ENCODE data around the gene GLRB.

GLRB gene

DNA sequence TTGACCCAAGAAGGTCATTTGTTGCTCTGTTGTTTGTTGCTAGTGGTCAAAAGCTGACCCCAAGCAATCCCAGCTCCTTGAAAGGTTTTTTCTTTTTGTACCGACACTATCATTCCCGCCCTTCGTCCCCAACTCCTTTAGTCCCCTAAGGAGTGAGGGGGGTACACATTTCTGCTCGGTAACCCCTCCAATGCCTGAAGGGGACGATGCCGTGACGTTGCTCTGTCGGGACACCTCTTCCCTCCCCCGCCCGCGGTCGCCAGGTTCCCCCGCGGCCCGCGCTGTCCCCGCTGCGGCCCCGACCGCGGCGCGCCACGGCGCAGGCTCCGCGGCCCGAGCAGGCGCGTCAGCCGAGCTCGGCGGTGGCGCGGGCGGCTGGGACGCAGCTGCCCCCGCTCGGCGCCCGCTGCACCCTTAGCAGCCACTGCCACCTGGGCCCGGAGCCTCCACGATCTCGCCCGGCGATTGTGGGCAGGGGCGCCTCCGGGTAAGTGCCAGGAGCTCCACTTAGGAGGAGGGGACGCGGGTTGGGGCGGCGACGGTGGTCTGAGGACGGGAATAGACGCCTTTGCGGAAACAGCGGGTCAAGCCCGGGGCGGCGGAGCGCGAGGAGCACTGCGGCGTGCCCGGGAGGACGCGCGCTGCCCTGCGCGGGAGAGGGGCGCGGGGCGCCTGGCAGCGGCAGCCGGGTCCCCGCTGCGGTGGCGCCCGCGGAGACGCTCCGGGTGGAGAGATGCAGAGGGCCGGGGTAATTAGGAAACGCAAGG lies at the start of gene GLRB:
TSS of gene GLRB (plus strand) at position 340 of the 767 bp plus-strand sequence. CDS start 1,875 bp downstream, outside the sequence.
- peak within 1 kb of the TSS; percentile 89 for H3K4me3 ChIP-seq (ENCODE audit: low read length)

DNA sequence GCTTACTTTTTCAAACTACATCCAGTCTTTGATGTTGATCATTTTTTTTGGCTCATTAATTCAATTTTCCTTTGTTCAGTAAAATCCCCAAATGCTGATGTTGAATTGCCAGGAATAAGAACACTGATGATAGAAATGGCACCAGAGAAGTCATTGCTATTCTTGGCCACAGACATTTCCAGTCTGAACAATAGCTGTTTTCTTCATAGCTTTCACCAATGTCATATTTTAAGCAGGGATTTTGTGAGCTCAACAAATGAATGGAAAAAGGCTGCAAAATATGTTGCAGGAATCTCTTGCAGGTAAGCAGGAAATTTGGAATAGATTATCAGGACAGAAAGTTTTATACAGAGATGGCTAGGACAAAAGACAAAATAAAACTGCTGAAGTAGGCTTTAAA lies 40.5 kb upstream of the GLRB start:
- TF ChIP-seq, protein P1, sequence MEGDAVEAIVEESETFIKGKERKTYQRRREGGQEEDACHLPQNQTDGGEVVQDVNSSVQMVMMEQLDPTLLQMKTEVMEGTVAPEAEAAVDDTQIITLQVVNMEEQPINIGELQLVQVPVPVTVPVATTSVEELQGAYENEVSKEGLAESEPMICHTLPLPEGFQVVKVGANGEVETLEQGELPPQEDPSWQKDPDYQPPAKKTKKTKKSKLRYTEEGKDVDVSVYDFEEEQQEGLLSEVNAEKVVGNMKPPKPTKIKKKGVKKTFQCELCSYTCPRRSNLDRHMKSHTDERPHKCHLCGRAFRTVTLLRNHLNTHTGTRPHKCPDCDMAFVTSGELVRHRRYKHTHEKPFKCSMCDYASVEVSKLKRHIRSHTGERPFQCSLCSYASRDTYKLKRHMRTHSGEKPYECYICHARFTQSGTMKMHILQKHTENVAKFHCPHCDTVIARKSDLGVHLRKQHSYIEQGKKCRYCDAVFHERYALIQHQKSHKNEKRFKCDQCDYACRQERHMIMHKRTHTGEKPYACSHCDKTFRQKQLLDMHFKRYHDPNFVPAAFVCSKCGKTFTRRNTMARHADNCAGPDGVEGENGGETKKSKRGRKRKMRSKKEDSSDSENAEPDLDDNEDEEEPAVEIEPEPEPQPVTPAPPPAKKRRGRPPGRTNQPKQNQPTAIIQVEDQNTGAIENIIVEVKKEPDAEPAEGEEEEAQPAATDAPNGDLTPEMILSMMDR (conservative IDR thresholded peaks at IDR 0.05; ENCODE audit: low read depth, low read length), result no peak
- H3K4me3 ChIP-seq (ENCODE audit: low read length), result no peak overlapping the region
- DNase-seq (ENCODE audit: low read depth), result no peak

More for the DNA sequence above, at the start of gene GLRB:
- DNase-seq (ENCODE audit: low read depth), result no peak
- TF ChIP-seq, protein P1 (conservative IDR thresholded peaks at IDR 0.05; ENCODE audit: low read depth, low read length), result no peak

DNA sequence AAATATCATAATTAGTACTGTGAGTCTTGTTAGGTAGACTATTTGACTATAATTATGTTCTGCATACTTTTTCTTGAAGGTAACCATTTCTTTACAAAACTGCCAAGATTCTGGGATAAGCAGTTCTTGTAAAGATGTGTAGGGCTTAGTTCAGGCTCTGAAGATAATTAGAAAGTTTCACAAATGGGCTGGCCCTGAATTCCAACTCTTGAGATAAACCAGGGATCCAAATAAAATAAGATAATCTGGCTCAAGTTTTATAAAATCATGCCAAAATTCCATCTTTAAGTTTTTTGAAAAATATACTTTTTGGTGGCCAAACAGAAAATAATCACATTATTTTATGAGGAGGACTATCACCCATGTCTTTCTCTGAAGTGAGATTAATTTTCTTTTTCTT lies 35.5 kb upstream of the GLRB start:
- TF ChIP-seq, protein P1 (conservative IDR thresholded peaks at IDR 0.05; ENCODE audit: low read depth, low read length), result no peak
- DNase-seq (ENCODE audit: low read depth), result no peak
- no peak overlapping the region for H3K4me3 ChIP-seq (ENCODE audit: low read length)

DNA sequence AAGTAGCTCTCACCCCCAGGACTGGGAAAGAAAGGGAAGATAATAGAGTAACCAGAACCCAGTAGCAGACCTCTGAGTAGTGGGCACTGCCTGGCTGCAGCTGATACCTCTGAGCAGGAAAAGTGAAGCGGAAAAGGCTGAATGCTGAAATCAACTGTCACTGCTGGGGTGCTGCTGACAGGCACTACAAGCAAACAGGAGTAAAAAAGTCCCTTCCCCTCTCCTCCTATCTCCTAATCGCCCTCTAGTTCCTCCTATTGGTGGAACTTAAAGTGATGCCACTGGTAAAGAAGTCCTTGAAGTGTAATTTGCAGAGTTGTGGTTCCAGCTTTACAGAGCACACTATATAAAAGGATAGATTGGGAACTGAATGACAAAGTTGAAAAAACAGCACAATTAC lies 32.8 kb upstream of the GLRB start:
- H3K4me3 ChIP-seq (ENCODE audit: low read length), result no peak overlapping the region
- no peak for DNase-seq (ENCODE audit: low read depth)
- TF ChIP-seq, protein P1 (conservative IDR thresholded peaks at IDR 0.05; ENCODE audit: low read depth, low read length), result peak; percentile 37

DNA sequence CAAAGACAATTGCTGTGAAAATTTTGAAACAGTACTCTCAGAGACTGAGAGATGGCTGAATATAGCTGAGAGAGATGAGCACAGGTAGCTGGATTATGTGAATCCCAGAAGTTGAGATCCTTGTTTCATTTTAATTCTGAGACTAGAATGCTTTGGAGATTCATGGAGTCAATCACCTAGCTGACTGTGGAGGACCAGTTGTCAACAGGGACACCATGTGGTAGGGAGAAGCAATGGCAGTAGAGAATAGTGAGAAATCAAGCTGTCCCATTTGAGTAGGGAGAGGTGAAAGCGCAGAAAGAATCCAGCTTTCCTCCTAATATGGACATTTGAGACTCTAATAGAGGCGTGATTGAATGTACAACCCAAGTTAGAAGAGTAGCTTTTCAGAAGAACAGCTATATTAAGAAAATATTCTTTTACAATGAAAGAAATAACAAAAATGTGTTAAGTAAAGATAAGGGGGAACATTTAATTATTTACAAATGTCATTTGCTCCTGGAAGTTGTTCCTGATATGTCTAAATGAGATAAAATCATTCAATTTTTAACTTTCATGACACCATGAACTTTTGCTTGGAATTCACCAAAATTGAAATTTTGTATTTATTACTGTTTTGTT lies 30.3 kb upstream of the GLRB start:
- DNase-seq (ENCODE audit: low read depth), result no peak
- H3K4me3 ChIP-seq (ENCODE audit: low read length), result no peak overlapping the region
- TF ChIP-seq, protein P1 (conservative IDR thresholded peaks at IDR 0.05; ENCODE audit: low read depth, low read length), result peak; percentile 96

DNA sequence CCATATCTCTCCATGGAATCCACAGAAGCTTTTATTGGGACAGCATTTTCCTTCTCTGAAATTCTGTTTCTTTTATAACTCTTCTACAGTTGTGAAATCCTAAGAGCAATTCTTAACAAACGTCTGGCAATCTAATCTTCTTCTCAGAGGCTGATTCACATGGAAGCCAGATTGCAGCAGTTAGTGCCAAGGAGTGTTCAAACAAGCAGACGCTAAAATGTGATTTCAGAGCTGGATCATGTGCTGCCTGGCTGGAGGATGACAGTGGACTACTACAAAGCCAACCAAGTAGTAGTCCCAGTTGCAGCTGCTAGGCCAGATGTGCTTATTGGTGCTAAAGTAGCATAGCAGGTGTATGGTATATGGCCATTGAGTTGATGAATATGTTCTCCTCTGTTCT lies 27.7 kb upstream of the GLRB start:
- TF ChIP-seq, protein P1 (conservative IDR thresholded peaks at IDR 0.05; ENCODE audit: low read depth, low read length), result no peak
- no peak overlapping the region for H3K4me3 ChIP-seq (ENCODE audit: low read length)
- peak; percentile 41 for DNase-seq (ENCODE audit: low read depth)

DNA sequence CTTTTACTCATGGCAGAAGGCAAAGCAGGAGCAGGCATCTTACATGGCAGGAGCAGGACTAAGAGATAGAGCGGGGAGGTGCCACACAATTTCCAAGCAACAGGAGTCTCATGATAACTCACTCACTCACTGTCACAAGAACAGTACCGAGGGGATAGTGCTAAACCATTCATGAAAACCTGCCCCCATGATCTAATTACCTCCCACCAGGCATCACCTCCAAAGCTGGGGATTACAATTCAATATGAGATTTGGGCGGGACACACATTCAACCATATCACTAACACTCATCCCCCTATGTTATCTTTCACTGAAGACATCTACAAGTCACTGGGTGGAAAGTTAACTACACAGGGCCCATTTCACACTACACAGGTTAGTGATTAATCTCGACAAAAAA lies 25.4 kb upstream of the GLRB start:
- TF ChIP-seq, protein P1 (conservative IDR thresholded peaks at IDR 0.05; ENCODE audit: low read depth, low read length), result no peak
- H3K4me3 ChIP-seq (ENCODE audit: low read length), result no peak overlapping the region
- no peak for DNase-seq (ENCODE audit: low read depth)
